ENCODE data around the gene BEST1. TPM values are rescaled to one million over a fixed set of nuclear protein-coding genes. Genes with fewer than 3 reads are reported as not detected.
"Not testable (repeated sequence)": the region's sequence is repeated elsewhere in the genome, so short reads cannot be mapped to it uniquely, and the experiment has no call there.

The BEST1 gene
- total RNA-seq, 1 donor from 2014 or later: 31.3 TPM

DNA sequence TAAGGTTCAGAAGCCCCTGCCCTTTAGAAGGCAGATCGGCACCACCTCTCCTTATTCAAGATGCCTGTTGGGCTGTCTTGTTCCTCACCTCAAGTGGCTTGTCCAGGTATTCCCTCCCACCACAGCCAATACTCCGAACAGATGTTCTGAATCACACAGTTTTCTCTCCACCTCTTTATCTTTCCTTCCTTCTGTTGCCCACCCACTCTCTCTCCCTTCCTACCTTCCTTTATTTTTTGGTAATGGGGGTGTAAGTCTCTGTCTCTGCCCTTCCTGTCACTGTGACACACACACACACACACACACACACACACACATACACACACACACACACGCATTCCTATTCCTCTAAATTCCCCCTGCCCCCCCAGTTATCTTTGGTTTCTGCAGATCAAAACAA is 8.4 kb downstream of the BEST1 start:
- no peak for ATAC-seq
- intact Hi-C loops (cut with DNase I): loop anchor here (10.0 kb wide), 1 partner anchor 106 kb away; no protein-coding TSS in a partner anchor
- DNase-seq (ENCODE audit: low spot score): peak; percentile 34

DNA sequence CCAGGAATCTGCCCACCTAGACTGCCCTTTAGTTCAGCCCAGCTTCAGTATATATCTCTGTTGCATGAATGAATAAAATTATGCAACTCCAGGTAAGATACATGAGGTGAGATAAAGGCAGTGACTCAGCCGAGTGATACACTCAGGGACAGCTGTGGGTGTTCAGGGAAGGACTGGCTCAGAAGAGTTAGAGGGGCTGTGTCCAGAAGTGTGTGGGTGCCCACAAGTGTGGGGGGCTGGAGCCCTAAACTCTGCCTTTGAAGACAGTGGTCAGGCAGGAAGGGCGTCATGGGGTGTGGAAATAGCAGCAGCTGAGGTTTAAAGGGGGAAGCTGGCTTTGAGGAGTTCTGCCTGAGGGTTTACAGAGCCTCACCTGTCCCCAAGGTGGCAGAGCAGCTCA is 9.0 kb downstream of the BEST1 start:
- ATAC-seq (no peak), DNase-seq (ENCODE audit: low spot score) (peak; percentile 49)
- intact Hi-C loops (cut with DNase I): loop anchor here (10.0 kb wide), 1 partner anchor 106 kb away; no protein-coding TSS in a partner anchor

DNA sequence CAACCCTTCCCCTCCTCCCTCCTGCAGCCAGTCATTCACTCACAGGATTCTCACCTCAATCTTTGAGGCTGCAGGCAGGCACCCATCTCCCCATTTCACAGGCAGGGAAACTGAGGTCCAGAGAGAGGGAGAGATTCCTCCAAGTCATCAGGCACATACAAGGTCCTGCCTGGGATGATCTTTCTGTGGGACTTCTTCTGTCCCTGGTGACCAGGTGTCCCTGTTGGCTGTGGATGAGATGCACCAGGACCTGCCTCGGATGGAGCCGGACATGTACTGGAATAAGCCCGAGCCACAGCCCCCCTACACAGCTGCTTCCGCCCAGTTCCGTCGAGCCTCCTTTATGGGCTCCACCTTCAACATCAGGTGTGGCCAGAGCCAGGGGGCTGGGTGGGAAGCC is 9.5 kb downstream of the BEST1 start:
- DNase-seq (ENCODE audit: low spot score) (peak; percentile 57), ATAC-seq (no peak)
- intact Hi-C loops (cut with DNase I): loop anchor here (10.0 kb wide), 1 partner anchor 105 kb away; no protein-coding TSS in a partner anchor

DNA sequence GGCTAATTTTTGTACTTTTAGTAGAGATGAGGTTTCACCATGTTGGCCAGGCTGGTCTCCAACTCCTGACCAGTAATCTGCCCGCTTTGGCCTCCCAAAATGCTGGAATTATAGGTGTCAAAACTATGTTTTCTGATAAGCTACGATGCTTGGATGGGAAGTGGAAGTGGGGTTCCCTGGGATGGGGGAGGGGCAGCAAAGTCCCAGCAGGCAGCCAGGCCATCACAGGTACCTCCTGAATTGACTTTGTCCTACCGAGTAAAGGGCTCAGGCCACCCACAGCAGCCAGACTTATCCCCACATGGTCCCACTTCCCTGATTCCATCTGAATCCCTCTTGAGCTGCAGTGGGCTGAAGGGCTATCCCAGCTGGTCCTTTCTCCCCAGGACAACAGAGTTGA is 10.4 kb downstream of the BEST1 start:
- intact Hi-C loops (cut with DNase I): no loop called here
- ATAC-seq (no peak), DNase-seq (ENCODE audit: low spot score) (peak; percentile 50)

DNA sequence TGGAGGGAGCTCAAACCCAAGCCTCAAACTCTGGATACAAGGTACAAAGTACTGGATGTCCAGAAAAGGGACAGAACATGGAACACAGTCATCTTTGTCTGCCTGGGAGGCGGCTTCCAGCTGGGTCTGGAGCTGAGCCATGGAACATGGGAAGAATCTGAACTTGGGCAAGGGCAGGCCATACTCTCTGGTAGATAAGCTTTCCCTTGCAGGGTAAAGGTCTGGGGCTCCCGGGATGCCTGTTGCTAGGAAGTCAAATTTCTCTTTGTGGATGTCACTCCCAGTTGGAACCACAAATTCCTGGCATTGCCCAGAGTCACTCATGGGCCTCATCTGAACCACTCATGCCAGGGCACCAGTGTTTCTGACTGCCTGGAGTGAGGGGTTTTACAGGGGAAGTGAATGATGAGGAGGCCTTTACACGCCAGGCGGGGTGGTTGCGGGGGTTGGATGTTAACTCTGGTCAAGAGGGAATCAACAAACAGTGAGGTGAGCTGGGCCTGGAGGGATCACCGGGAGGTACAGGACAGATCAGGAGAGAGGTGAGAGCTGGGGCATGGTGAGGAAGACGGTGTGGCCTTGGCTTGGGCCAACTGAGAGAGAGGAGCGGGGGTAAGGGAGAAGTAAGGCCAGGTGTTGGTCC is 11.5 kb downstream of the BEST1 start:
- intact Hi-C loops (cut with DNase I): no loop called here
- ATAC-seq (peak; percentile 58), DNase-seq (ENCODE audit: low spot score) (peak; percentile 71)

DNA sequence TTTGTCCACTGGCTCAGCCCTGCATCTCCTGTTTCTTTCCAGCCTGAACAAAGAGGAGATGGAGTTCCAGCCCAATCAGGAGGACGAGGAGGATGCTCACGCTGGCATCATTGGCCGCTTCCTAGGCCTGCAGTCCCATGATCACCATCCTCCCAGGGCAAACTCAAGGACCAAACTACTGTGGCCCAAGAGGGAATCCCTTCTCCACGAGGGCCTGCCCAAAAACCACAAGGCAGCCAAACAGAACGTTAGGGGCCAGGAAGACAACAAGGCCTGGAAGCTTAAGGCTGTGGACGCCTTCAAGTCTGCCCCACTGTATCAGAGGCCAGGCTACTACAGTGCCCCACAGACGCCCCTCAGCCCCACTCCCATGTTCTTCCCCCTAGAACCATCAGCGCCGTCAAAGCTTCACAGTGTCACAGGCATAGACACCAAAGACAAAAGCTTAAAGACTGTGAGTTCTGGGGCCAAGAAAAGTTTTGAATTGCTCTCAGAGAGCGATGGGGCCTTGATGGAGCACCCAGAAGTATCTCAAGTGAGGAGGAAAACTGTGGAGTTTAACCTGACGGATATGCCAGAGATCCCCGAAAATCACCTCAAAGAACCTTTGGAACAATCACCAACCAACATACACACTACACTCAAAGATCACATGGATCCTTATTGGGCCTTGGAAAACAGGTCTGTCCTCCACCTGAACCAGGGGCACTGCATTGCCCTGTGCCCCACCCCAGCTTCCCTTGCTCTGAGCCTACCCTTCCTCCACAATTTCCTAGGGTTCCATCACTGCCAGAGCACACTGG is 12.3 kb downstream of the BEST1 start:
- intact Hi-C loops (cut with DNase I): no loop called here
- DNase-seq (ENCODE audit: low spot score): peak; percentile 53
- ATAC-seq: no peak

DNA sequence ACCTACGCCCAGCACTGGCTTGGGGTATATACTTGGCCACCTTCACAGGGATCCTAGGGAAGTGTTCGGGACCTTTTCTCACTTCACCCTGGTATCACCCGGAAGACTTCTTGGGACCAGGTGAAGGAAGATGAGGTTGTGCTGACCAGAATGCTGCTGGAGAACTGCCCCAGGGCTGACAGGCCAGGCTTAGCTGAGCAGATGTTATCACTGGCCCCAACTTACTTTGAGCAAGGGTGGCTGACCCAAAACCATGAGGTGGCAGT is 12.8 kb downstream of the BEST1 start:
- intact Hi-C loops (cut with DNase I): no loop called here
- ATAC-seq (no peak), DNase-seq (ENCODE audit: low spot score) (no peak)

DNA sequence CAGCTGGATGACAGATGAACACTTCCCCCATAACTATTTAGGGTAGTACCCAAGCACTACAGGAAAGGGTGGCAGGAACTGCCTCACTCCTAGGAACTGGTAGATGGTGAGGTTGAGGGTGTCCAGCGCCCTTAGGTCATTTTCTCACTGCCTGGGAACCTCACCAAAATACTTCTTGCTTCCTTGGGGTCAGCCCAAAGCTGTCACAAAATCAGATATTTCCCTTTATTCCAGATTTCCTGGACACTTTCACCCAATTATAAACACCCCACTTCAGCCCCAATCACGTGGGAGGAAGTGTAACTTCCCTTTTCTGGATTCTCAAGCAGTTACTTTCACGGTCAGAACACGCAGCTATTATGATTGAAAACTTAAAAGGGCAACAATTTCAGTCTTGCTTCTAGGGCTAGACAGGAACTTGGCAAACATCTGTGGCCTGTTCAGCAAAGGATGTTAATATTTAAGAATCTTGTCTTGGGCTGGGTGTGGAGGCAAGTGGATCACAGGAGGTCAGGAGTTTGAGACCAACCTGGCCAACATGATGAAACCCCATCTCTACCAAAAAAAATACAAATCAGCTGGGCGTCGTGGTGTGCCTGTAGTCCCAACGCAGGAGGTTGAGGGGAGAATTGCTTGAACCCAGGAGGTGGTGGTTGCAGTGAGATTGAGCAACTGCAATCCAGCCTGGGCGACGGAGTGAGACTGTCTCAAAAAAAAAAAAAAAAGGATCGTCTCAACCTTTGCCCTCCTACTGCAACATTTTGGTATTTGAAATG is 13.3 kb downstream of the BEST1 start:
- DNase-seq (ENCODE audit: low spot score) (peak; percentile 59), ATAC-seq (peak; percentile 11)
- intact Hi-C loops (cut with DNase I): no loop called here

DNA sequence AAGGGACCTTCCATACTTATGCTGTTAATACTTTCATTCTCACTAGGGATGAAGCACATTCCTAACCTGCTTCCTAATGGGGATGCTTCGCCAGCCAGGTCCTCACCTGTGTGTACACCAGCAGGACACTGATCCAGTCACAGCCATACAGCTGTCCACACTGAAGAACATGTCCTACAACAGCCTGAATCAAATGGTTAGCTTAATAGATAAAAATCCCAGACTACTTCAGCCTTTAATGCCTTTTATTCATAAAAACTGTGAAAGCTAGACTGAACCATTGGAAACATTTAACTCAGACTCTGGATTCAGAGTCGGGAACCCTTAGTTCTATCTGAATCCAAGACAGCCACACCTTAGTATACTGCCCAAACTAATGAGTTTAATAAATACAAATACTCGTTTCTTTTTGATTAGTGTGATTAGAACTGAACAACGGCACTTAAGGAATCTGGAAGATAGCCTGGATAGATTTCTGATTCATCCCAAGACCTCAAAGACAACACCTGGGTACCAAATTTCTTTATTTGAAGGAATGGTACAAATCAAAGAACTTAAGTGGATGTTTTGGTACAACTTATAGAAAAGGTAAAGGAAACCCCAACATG is 14.0 kb downstream of the BEST1 start:
- intact Hi-C loops (cut with DNase I): no loop called here

DNA sequence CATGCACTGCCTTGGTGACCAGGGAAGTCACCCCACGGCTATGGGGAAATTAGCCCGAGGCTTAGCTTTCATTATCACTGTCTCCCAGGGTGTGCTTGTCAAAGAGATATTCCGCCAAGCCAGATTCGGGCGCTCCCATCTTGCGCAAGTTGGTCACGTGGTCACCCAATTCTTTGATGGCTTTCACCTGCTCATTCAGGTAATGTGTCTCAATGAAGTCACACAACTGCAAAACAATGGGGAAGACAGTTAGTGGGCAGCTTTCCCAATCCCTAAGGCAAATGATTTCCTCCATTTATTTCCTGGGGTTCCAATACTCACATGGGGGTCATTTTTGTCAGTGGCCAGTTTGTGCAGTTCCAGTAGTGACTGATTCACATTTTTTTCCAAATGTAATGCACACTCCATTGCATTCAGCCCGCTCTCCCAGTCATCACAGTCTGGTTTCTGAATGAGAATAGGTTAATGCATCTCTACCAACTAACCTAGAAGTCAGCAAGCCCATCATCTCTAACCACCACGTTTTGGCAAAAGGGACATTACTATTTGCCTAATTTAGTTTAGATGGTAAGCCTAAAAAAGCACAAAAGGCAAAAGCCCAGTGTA is 14.6 kb downstream of the BEST1 start:
- ATAC-seq; intact Hi-C loops (cut with DNase I): not testable (repeated sequence)
- peak; percentile 62 for DNase-seq (ENCODE audit: low spot score)

More for the DNA sequence above, 14.0 kb downstream of the BEST1 start:
- ATAC-seq (no peak), DNase-seq (ENCODE audit: low spot score) (peak; percentile 59)

DNA sequence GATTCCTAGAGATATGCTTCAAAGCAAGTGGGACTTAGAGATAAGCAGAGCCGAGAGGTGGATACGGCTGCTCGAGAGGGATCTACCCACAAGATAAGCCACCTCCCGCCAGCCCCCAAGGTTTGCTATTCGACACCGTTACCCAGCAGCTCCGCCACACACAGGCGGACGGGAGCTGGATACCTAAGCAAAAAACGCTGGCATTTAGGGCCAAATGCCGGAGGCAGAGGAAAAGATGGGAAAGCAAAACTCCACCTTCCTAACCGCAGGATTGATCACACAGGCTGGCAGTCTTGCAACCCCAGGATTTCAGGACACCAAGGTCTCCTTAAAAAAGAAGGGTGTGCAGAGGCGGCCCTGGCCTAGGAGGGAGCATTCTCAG is 16.6 kb downstream of the BEST1 start:
- peak; percentile 64 for DNase-seq (ENCODE audit: low spot score)
- ATAC-seq: no peak
- intact Hi-C loops (cut with DNase I): no loop called here

DNA sequence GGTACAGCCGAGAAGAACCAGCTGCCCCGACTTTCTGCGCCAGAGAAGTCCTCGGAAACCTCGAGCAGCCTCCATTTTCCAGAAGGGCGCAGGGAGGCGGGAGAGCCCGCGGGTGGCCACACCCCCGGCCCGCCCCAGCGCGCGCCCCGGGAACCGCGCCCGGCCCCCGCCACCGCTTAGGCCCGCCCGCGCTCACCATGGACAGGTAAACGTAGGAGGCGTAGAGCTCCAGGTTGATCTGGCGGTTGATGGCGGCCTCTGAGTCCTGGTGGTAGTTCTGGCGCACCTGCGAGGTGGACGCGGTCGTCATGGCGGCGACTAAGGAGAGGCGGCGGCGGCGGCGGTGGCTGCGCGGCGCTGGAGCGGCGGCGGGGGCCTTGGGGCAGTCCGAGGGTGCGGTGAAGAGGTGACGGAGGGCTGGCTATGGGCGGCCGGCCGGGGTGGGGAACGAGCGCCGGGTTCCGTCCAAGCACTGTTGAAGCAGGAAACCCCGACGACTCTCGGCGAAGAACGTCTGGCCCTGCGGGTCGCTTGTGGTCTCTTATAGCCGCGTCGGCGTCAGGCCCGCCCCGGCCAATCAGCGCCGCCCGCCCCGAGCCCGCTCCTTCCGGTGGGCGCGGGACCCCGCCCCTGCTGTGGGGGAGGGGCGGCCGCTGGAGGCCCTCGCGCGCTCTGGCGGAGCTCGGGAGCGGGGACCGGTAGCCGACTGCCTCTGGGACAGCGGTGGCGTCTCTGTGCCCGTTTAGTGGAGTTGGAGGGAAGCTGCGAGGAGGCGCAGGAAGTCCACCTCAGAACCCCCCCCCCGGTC is 17.2 kb downstream of the BEST1 start, which contains the start of gene FTH1:
TSS of gene FTH1 (minus strand) at position 519 of the 808 bp plus-strand sequence. CDS start at position 310, 209 bp downstream.
- intact Hi-C loops (cut with DNase I): no loop called here
- peak; percentile 96 for DNase-seq (ENCODE audit: low spot score)
- ATAC-seq: peak; percentile 77

DNA sequence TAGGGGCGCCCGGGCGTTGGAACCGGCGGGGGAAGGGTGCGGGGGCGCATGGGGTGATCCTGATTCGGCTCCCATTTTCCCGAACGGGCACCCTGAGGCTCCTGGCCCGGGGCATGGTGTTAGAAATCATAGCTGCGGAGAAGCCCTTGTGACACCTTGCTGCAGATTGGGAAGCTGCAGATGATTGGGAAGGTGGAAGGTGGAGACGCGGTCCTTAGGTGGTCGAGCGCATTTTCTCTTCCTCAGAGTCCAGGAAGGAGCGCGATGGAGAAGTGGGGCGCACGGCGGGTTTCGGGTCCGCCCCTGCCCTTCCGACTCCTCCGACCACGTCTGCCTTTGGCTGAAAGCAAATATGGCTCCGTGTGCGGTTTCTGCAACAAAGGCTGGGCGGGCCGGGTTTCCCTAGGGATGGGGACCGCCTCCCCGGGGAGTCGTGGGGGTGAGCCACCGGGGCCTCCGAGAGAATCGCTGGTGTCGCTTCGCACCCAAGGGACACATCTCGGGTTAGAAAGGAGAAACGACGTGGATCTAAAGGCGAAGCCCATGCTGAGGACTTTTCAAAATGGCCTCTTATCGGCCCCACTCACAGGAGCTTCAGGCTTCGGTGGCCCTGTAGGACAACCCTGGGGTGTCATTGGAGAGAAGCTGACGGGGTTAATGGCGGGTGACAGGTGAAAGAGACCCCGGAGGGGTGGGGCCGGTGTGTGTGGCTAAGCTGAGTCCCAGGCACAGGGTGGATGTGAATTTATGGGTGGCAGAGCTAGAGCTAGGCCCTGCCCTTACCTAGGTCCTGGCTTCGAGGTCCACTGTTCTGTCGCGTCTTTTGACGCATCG is 18.0 kb downstream of the BEST1 start:
- ATAC-seq: no peak
- intact Hi-C loops (cut with DNase I): no loop called here
- DNase-seq (ENCODE audit: low spot score): peak; percentile 80

DNA sequence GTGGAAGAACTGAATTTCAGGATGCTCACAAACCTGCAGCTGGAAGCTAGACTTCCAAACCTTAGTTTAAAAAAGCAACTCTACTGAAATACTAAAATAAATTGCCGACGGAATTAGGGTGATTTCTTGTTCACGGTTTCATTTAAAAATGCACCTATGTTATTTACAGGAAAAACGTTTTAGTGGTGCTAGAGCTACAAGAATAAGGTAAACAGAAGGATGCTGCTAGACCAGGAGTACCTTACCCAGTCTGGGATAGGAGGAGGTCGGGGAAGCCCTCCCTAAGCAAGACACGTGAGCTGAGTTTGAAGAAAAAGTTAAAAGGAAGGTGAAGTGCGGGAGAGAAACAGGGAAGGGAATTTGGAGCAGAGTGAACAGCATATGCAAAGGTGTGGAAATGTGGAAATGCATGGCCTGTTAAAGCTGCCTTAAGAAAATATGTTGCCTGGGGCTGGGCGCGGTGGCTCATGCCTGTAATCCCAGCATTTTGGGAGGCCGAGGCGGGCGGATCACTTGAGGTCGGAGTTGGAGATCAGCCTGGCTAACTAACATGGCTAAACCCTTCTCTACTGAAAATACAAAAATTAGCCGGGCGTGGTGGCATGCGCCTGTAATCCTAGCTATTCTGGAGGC is 18.7 kb downstream of the BEST1 start:
- ATAC-seq (no peak), DNase-seq (ENCODE audit: low spot score) (peak; percentile 52)
- intact Hi-C loops (cut with DNase I): no loop called here

DNA sequence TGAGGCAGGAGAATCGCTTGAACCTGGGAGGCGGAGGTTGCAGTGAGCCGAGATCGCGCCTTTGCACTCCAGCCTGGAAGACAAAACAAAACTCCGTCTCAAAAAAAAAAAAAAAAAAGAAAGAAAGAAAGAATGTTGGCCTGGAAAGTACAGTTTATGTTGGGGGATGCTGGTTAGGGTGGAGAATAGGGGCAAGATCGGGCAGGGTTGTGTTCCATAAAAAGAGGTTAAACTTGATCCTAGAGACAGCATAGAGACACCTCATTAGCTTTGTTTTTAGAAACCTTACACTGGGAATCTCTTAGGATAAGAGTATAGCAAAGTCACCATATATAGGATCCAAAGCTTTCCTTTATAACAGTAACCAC is 19.2 kb downstream of the BEST1 start:
- intact Hi-C loops (cut with DNase I): no loop called here
- DNase-seq (ENCODE audit: low spot score) (no peak), ATAC-seq (no peak)

DNA sequence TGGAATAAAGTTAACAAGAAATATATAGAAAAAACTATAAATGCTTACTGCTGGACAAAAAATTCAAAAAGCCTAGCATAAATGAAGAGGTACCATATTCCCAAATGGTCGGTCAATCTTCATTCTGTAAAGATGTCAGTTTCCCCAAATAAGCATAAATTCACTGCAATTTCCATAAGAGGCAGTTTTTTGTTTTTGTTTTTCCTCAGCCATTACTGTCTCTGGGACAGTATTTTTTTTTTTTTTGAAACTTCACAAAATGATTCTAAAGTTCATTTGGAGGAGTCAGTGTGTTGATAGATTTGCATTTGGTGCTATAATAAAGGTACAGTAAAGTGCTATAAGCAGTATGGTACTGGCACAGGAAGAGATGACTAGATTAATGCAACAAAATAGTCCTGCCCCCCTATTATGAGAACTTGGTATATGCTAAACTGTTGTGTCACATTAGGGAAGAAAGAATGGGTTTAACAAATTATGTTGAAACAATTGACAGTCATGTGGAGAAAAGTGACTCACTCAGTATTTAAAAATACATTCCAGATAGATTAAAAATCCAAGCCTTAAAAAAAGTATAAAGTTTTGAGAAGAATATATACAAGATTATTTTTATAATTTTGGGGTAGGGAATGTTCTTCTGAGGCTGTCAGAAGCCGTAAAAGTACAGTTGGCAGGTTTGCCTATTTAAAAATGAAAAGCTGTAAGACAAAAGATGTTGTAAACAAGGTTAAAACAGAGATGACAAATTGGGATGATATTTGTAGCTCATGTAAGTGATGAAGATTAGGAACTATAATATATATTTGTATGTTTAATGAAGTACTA is 19.9 kb downstream of the BEST1 start:
- intact Hi-C loops (cut with DNase I): no loop called here
- ATAC-seq: no peak
- DNase-seq (ENCODE audit: low spot score): no peak
